GM18868 (cell line): Measurements from ENCODE around the gene PNPO.

Source experiments
- ATAC-seq: cut with Tn5 transposase; IDR thresholded peaks from one replicate; pipeline ENCODE4 v1.9.1; 2021; ENCODE audit warnings: mild to moderate bottlenecking, moderate library complexity; ENCODE audit not compliant: unreplicated experiment

PNPO gene

DNA sequence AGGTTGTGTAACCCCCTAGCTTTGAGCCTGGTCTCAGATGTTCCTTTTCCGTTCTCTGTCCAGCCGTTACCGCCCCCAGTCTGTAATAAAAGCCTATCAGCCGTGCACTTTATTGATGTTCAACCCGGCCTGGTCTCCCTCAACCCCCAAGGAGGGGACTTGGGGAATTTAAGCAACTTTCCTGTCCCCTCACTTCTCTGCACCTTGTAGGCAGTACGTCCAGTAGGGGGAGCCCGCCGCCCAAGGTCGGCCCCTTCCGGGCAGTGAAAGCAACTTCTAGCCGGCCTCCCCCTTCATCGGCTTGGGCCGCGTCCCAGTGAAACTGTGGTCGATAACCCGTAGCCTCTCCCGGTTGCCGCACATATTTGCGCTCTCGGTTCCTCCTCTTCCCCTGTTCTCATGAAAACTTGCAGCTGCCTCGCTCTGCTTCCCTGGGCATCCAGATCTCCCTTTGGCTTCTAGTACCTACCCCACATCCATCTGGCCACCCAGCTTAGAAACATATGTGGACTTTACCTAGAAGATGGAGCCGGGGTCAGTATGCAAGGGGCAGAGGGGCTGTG lies 7.9 kb downstream of the PNPO start:
- ATAC-seq, result peak; percentile 53

DNA sequence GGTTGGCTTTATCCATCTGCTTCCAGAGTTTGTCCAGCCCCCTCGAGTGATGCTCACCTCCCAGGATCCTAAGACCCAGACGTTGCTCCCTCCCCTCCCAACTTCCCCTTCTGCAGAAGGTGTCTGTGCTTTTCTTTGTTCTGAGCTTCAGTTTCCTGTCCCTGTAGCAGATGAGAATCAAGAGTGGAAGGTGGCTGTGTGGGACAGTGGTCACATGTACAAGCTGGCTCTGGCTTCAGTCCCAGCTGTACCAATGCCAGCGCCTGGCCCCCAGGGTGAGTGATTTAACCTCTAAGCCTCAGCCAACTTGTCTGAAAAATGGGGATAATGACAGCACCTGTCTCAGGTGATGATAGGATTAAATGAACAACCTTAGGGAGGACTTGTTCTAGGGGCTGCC lies 8.6 kb downstream of the PNPO start:
- ATAC-seq, result peak; percentile 14

GRCh38 chr17:47950448-47950847 lies 9.1 kb downstream of the PNPO start:
- ATAC-seq, result no peak

DNA sequence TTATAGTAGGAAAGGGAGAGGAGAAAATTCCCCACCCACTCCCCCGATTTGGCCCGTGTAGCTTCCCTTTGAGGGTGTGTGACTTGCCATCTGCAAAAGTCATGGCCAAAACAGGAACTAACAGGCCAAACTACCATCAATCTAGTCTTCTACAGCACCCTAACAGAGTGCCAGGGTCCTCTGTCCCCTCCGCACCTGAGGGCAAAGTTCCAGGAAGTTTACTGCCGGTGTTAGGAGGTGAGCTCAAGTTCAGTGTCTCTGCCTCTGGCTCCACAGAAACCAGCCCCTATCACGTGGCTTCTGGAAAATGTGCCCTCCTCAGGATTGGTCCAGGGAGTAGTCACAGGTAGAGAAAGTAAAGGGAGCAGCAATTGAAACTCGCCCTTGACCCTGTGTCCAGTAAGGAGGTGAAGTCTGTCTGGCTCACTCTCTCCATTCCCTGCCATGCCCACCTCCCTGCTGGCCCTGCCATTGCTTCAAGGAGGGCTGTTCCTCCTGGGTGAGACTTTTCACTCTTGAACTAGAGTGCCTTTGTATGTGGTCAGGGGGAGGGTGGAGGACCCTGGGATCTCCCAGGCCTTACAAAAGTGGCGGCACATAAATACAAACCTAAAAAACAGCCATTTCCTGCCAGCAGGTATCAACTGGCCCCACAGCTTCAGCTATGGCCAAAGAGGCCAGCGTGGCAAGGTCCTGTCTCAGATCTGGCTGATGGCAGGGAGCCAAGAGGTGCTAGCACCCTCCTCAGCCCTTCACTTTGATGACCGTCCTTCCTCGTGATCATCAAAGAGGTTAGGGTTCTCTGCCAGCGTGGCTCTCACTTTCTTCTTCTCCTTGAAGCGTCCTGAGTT lies 11.0 kb downstream of the PNPO start:
- ATAC-seq, result no peak

DNA sequence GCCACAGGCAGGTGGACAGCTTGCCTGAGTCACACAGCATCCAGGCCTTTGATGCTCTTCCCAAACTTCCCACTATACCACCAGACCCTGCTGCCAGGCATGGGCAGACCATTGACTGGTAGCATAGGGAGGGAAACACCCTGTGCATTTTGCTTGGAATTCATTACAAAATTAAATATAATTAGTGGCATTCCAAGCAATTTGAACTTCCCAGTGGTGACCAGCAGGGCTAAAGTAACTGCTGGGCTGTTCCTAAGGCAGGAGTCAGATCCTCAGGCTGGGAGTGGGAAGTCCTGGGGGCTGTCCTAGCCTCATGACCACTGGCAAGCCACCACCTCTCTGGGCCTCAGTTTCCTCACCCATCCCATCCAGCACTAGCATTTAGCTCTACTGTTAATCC lies 12.5 kb downstream of the PNPO start:
- no peak for ATAC-seq

GRCh38 chr17:47955497-47956461 lies 14.4 kb downstream of the PNPO start:
- no peak for ATAC-seq

GRCh38 chr17:47956791-47957590 lies 15.6 kb downstream of the PNPO start:
- ATAC-seq, result no peak

- no peak for ATAC-seq
These were observed 16.5 kb downstream of the PNPO start, which contains the start of gene PRR15L for GRCh38 chr17:47957591-47958490. Gene PRR15L, minus strand, starts transcription at chr17:47957883. Its CDS starts 4,649 bp downstream, at chr17:47953234.

GRCh38 chr17:47959825-47960655 lies 18.7 kb downstream of the PNPO start:
- no peak for ATAC-seq

- ATAC-seq, result no peak
These were observed 20.0 kb downstream of the PNPO start for GRCh38 chr17:47961406-47961805.

GRCh38 chr17:47962901-47963300 lies 21.5 kb downstream of the PNPO start:
- no peak for ATAC-seq

- no peak for ATAC-seq
These were observed 23.5 kb downstream of the PNPO start for GRCh38 chr17:47964856-47965255.

- ATAC-seq, result no peak
These were observed 24.7 kb downstream of the PNPO start for GRCh38 chr17:47966079-47966519.

DNA sequence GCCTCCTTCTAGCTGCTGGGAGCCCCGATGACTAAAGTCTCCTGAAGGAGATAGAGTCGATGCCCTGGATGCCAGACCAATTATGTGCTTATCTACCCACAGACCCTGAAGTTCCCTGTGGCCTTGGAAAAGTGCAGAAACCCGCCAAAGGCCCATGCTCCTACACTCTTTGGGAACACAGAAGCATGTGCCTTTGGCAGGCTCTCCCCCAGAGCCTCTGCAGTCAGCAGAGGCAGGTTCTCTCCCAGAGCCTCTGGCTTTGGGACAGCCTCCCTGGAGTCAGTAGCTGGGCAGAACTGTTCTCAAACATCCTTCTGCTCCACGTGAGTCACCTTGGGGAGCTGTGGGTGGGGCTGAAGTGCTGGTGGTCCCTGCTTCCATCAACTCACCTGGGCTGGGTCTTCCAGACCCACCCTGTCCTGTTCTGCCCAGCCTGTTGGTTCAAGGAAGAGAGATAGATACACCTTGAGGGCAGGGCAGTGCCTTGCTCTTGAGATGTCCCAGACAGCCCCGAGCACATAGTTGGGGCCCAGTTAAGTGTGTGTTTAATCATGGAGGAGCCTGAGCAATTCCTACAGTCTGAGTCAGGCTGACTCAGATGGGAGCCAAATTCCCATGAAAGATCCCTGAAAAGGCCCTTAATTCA lies 26.4 kb downstream of the PNPO start:
- no peak for ATAC-seq

DNA sequence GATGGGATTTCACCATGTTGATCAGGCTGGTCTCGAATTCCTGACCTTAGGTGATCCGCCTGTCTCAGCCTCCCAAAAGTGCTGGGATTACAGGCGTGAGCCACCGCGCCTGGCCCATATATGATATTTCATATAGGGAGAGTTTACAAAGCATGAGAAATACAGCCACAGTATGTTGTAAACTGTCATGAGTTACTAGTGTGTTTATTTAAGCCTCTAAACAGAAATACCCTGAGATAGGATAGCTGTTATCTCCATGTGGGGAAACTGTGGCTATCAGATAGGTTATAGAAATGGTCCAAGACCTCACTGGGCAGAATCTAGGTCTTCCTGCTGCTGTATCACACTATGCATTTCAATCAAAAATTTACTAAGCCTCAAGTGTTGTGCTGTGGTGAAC lies 27.5 kb downstream of the PNPO start:
- no peak for ATAC-seq

DNA sequence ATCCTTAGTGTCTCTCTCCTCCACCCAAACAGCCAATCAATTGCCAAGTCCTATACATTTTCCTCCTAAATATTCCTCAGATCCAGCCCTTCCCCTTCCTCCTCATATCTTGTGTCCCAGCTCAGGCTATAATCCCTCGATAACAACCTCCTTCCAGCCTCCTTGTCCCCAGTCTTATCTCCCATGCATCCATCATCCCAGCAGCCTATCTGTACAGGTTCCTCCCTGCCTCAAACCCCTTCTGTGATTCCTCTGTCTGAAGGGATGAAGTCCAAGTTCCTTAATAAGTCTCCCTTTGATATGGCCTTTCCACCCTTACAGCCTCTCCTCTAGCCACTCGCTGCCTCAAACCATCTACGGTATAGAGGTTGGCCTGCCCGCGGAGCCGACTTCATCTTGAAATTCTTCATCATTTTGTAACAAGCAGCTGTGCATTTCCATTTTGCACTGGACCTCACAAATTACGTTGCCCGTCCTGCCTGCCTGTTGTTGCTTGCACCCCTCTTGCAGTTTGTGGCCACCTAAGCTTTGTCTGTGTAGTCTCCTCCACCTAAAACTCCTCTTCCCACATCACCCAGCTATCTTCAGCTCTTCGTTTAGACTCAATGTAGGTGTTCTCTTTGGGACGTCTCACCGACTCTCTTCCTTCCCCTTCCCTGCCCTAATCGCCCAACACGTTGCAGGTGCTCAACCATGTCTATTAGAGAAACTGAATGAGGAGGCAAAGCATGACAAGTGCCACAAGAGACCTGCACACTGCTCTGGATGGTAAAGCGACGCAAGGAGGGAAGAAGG lies 28.8 kb downstream of the PNPO start:
- ATAC-seq, result no peak
